T1000 (cell line): ENCODE measurements around the gene HOXB8.

ENCODE experiments used
- DNase-seq: peaks from one replicate; lab custom pipeline; 2025; ENCODE audit warnings: mixed read lengths; lab: John Stamatoyannopoulos, UW

Gene HOXB8

DNA sequence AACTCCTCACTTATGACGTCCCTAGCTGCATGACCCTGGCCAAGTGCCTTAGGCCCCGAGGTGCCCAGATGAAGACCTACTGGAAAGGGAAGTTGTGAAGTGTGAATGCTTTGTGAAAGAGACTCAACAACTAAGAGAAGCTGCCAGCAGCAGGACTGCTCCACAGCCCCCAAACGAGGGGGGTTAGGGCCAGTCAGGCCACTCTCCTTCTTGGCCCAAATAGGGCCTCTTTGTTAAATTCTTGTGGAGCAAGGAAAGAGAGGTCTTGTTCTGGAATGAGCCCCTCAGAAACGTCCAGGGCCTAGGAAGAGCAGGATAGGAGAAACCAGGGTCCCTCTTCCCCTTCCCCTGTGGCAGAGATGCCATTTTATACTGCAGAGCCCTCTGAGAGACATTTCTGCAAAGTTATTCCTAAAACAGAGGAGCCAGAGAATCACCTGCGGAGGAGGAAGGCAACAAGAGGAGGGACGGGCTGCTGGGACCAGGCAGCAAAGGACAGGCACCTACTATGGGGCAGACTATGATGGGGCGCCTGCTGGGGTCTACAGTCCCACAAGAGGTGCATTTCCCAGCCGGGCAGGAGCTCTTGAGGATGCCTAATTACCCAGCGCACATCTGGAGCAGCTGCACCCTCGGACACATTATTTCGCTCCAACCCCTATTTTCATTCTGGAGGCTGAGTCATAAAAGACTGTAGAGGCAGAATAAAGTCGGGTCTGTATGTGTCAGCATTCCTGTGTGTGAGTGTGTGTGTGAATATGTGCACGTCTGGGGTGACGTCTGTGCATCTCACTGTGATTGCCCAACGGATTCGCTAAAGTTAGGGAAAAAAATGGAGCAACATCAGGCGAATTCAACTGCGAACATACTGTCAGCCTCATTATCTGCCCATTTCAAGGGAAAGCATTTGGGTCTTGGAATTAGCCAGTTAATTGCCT is 22.5 kb upstream of the HOXB8 start:
- no peak for DNase-seq

DNA sequence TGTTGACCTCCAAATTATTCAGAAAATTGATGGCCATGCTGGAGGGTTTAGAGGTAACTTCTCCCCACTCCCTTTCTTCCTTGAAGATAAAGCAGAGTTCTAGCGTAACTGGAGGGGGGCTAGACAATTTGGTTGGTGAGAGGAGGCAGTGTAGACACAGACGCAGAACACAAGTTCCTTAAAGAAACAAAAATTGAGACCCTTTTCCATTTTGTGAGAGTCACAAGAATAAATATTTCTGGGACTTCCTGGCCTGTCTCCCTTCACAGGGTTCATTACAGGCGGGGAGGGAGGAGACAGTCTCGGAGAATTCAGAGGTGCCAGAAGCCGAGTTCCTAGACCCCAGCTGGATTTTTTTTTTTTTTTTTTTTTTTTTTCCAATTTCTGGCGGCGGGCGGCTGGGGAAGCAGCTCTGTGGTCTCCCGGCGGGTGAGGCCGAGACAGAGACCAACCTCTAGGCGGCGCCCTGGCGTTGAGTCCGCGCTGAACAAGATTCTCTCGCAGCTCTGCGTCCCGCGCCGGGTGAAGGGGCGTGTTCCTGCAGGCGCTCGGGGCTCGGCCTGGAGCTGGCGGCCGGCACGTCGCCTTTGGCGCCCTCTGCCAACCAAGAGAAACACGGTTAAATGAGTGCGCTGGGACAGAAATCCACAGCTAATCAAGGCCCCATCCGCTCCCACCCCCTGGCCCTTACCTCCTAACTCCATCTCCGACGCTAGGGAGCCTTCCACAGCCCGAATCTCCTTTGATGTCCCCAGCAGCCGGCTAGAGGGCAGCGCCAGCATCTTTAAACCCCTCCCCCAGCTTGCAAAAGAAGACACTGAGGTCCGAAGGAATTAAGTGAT is 21.3 kb upstream of the HOXB8 start:
- no peak for DNase-seq

DNA sequence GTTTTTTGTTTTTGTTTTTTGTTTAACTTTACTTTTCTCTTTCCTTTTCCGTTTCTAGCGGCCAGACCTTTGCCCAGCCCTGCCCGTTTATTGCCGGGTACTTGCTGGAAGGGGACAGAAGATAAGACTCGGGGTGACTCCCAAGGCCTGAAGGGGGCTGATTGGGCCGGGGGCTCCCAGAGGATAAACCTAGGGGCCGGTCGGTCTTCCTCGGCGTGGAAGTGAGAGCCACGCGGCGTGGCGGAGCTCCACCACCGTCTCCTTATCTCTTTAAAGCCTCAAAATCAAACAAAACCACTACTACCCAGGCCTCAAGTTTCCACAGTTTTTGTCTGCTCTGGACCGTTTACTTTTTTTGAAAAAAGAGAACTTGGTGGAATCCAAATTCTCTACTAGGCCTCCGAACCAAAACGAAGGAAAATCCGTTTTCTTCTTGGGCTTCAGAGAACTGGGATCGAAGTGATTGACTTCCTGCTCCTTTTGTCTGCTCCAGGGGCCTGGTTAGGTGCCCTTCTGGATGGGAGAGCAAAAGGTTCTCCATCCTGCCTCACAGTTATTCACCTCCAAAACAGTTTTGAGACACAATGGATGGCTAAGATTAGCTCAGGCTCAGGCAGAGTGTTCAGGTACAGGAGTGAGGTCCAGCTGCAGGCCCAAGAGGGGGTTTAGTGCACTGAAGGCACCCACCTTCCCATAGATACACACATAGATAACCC is 19.6 kb upstream of the HOXB8 start:
- no peak for DNase-seq

DNA sequence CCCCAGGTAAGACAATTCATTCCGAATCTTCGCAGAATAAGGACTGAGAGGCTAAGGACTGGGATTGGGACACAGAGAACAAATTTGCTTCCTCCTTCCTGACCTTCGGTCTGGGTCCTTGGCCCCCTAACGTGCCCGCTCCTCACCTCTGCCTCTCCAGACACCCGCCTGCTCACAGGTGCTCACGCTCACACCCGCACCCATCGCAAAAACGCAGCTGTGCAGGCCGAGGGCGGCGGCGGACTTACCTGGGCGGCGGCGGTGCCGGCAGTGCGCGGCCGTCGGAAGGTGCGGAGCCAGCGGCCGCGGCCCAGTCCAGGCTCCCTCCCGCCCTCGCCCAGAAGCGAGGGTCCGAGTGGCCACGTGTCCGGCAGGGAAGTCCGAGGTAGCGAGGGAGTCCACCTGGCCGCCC is 18.2 kb upstream of the HOXB8 start:
- DNase-seq = no peak

DNA sequence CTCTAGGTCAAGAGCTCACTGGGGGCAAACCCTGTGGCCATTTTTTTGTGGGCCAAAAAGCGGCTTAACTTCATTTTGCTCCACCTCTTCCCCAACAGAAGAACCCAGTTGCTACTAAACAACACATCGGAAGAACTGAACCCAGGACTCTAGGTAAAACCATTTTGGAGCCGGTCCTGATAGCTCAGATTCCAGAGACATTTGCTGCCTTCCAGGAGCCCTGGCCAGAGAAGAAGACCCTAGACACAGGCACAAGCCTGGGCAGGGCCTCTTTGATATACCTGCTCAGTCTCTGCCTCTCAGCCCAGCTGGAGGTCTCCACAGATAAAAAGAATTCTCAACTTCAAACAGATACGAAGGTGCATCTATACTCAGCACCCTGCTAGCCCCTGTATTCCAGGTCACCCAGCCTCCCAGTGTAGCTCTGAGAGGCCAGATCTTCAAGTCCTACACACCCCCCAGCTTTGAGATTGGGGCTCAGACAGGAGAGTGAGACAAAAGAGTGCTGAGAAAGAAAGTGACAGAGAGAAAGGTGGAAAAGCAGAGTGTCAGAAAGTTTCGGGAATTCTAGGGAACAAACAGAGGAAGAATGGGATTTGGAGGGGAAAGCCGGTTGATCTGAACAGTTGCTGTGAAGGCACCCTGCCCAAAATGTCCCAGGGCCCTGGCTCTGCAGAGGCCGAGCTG is 17.6 kb upstream of the HOXB8 start:
- DNase-seq = no peak

DNA sequence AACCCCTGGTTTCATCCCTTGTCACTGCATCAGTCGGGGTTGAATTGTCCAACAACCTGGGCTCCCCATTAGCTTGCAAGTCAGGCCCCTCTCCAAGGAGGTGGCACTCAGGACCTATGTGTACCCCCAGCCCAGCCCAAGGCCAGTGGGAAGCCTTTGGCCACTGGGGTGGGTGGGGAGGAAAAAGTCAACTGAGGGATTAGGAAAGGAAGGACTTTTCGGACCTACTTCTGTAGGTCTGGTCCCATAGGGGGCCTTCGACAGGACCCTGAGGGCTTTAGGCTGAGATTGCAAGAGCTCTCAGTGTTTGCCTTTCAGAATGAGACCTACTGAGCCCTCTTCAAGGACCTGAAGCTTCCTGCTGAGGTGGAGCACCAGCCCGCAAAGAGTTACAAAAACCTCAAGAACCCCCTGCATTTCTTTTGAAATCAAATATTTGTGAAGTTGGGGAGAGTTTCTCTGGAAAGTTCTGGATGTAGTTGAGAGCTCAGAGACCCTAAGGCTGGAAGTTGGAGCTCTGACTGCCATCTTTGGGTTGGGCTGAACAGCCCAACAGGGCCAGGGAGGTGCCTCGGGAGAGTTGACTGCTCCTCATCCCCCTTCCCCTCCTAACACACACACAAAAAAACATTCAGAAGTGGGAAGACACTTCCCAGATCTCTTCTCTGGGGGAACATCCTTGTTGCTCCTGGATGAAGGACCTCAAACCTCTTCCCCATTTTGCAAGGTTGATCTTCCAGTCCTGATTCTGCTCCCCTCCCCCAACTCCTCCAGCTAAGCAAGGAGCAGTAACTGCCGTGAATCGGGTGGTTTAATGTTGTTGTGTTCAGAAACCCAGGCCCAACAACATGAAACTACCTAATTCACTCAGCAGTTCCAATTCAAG is 16.8 kb upstream of the HOXB8 start:
- no peak for DNase-seq

DNA sequence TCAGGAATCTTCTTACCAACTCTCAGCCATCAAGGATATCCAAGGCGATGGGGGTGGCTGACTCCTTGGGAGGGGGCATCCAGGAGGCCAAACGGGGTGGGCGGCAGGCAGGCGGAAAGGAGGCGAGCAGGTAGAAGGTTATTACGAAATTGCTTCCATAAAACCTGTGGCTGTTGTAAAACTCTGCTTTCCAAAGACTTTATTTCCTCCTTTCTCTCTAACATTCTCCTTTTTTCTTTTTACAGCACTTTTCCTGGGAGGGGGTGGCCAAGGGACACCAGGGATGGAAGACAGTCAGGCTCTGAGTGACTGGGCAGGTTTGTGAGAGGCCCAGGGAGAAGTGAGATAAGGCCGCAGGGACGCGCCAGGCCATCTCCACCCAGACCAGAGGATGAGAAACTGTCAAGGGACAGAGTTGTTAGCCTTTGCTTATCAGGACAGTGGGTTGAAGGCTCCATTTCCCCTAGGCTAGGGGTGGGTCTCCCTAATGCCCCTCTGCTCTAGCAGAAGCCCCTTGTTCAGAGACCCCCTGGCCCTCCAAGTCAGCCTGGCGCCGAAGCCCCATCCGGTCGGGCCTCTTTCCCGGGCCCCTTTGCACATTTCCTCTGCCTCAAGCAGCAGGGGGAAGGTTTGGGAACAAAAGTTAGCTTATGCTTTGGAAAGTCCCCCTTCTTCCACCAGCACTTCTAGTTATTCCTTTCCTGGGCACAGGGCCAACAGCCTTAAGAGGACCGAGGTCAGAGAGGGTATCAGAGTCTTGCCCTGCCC is 16.0 kb upstream of the HOXB8 start:
- DNase-seq = no peak

DNA sequence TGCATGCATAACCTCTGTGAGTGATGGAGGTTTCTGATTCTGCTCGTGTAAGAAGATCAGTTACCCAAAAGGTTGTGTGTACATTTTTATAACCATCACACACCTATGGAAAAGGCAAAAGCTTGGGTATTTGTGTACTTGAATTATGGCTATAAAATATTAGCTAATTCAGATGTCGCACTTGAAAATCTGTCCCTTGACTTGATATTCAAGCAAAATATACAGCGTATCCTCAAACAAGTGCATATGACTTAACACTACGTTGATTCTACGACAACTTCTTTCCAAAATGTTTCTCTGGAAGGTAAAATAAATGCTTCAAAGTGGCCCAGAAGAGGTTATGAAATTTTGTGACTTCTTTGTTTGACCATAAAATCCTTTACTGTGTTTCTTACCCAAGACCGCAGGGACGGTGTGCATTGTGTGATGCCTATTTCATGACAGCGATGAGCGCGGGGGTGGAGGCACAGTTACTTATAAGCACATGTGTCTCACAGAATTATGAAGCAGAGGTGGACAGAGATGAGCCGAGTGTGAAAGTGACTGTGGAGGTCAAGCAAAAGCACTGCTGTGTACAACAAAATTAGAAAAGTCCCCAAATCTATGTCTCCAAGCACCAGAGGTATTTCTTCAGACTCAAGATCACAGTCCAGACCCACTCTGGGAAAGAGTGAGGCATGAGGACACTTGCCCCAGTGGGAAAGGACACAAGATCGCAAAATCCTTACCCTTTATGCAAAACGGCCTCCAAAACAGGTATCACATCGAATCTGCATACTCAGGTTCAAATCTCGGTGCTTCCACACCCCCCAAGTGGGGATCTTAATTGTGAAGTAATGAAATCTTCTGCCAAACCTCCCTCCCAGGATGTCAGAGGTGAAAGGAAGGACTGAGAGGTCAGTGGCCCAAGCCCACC is 15.2 kb upstream of the HOXB8 start:
- no peak for DNase-seq

DNA sequence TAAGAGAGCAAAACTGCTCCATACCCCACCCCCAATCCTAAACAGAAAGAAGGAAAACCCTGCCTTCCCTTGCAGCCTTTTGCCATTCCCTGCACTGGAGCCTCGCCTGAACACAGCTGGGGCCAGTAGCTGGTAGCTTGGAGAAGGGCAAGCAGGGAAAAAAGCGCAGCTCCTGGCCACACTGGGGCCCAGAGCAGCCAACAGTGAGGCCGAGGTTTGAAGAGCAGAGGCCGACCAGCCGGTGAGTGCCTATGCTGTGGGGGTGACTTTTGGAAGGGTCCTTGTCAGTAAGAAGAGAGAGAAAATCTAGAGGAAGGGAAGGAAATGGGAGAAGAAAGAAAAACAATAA is 14.3 kb upstream of the HOXB8 start:
- no peak for DNase-seq

DNA sequence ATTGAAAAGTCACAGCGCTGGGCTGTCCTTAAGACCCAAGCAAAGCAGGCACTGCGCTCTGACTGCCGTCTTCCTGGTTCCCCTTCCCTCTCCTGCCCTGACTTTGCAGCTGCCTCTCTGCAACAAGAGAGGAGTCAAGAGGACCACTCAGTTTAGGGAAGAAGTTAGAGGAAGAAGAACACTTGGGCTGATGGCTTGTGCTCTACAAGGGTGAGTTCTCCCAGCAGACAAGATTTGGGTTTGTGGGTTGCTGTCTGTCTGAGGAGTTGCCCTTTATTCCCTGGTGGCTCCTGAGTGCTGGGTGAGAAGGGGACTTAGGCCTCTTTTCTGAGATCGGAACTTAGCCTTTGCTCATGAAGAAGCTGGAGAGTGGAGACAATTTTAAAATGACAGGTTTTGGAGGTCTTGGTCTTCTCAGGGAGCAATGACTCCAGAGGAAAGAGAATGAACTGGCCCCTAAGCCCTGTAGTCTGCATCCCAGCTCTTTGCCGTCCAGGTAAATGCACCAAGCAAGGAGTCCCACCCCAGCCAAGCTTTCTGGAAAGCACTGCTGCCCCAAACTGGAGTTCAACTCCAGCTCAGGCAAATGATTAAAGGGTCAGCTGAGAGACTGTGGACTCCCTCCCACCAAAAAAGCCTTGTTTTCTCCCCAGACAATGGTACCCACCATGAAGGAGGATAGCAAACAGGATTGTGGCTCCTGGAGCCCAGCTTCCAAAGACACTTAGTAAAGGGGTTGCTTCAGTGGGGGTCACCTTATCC is 13.7 kb upstream of the HOXB8 start:
- no peak for DNase-seq

DNA sequence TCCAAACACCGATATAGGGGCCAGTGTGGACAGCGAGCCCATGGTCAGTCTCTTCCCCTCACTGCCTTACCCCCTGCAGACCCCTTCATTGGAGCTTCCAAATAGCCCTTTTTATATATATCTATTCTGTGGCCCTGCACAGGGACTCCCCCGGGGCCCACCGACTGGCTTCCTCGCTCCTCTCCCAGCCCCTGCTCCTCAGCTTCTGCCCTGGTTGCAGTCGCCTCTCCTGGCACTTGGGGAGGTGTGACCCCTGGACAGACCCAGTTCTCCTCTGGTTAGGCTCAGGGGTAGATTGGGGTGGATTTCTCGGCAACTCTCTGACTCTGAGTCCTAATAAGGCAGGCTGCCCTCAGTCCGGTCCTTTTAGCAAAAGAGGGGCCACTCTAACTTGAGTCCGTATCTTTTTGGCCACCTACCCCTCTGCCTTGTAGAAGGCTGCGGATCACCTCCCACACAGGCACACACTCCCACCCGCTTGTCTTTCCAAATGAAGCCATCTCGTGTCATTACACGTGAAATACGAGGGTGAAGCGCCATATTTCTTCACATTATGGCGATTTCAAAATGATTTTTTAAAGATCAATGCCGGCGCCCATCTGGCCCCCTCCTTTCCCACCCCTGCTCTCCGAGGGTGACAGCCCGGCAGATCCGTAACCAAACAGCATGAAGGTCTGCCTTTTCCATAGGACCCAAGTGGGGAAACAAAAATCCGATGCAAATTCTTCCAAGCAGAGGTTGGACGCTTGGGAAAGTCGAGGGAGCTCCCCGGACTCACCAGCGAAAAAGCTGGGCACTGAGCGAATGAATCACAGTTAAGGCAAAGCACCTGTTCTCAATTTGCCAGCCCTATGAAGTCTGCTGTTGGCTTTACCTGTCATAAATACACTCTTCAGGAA is 12.8 kb upstream of the HOXB8 start:
- no peak for DNase-seq

DNA sequence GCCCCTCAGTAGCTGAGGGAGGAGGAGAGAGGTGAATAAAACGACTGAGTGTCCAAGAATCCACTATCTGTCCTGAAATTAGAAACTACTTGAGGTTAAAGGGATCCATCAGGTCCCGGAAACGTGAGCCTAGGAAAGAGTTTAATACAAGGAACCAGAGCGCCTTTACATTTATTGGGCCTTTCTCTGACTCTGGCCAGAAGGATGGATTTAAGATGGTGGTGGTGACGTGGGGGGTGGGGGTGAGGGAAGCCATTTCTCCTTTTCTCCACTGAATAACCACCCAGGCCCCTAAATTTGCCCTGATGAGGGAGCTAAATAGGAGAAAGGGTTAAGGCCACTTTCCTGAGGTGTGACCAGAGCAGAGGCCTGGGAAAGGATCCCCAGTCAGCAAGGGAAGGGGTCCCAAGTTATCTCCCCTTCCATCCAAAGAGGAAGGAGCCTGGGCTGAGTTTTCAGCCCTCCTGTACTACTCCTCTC is 12.1 kb upstream of the HOXB8 start:
- no peak for DNase-seq

DNA sequence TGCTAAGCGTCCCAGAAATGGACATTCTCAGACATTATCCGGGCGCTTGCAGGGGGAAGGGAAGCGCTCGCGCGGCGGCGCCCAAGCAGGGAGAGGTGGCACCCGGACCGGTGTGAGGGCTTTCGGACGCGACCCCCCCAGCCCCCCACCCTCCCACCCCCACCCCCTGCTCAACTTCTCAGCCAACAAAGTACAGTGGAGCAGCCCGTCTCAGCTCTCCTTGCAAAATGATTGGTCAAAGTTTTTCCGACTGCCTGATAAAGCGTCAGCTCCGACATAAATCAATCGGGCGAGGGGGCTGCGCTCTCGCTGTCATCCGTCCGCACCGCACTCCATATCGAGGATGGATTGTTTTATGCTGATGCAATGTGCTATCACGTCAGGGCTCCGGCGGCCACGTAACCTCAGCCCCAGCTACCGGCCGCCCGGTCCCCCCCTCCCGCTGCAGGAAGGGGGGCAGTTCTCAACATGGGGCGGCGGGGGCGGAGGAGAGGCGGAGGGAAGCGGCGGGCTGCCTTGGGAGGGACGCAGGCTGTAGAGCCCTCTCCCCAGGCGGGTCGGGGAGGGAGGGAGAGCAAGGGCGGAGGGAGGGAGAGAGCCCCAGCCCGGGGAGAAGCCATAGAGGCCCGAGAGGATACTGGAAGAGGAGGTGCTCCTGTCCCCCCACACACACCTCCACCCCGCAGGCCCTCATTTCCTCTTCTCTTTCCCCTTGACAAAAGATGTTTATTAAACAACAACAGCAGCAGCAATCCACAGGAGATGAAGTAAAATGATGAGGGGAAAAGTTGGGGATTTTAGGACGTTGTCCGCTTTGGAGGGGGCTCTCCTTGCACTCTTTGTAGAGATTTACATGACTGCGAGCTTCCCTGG is 11.4 kb upstream of the HOXB8 start, which contains the start of gene HOXB9:
HOXB9 (minus strand) TSS at position 114 of the 873 bp plus-strand sequence; CDS start at position 25, 89 bp downstream.
- no peak for DNase-seq

DNA sequence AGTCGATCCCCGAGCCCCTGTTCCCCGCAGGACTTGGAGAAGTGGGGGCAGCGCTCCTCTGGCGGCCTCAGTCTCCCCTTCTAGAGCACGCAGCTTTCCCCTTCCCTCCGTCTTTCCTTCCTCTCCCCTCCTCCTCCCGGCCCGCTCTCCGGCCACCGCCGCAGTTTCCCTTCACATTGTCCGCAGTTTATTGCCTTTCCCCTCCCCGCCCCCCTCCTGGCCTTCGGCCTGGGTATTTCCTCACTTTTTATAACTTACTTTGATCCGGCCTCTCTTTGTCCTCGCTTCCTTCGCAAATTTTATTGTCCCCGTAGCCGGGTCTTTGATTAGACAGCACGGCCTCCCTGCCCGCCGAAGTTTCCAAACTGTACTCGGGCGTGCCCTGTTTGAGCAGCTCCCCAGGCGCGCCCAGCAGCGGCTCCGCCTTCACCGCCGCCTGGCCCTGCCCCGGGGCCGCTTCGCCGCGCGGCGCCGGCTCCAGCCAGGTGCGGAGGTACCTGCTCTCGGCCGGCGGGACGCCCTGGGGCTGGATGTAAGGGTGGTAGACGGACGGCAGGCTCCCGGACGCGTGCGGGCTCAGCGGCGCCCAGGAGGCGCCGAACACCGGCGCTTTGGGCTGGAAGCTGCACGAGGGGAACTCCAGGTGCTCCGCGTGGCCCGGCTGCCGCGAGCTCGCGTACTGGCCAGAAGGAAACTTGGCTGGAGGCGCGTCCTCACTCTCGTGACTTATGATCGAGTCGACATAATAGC is 10.6 kb upstream of the HOXB8 start:
- no peak for DNase-seq
